Measurements from ENCODE around the gene CEP68.

Gene CEP68

DNA sequence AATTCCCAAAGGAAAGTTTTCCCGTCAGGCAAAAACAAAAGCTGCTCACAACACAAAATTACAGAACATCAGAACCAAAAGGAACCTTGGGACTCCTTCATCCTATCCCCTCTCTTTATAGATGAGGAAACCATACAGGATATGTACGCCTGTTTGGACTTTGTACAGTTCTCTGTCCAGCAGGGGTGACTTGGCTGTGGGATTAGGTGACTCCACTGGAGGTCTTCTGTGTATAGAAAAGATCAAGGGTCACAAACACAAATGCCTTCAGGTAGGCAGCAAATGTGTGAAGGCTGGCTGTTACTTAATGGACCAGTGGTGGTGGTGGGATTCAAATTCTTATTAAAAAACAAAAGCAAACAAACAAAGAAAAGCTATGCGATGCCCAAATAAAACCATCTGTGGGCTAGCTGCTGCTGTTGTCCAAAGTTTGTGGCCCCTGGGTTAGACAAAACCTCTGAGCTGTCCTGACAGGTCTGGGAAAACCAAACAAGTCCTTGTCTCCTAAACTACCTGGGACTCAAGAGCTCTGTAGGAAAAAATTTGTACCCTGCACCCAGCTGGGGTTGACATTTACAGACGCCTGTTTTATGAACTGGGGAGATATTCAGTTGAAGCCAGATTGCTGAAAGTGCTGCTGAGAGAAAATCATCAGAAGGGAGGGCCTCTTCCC, 1.3 kb upstream of the CEP68 start:
- in situ Hi-C loops (cut with MboI; ENCODE audit: low sequenced_read_pairs) = no loop called here

DNA sequence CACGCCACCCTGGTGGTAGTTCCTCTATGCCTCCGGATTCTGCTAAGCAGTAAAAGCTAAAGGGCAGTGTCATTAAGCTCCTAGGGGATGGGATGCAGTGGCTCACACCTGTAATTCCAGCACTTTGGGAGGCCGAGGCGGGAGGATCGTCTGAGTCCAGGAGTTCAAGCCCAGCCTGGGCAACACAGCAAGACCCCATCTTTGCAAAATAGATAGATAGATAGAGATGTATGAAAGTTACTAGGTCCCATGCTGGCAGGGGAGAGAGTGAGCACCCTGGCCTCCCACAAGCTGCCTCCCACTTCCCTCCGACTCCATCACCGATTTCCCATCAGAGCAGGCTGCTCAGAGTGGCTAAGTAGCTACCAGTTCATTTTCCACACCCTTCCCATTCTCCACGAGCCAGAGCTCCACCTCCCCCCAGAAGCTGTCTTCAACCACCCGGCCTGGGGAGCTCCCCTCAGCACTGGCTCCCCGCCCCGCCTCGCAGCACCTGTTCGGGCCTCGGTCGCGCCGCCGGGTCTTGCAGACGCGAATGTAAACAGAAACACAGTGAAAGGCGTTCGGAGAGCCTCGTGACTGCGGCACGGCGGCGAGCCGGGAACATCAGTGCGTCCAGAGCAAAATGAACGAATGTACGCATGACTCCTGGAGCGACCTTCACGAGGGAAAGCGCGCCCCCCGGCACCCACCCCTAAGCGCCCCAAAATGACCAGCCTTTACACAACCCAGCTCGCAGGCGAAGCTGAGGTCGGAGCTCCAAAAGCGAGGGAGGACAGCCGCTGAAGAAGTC, 598 bp upstream of the CEP68 start:
- in situ Hi-C loops (cut with MboI; ENCODE audit: low sequenced_read_pairs) = no loop called here

DNA sequence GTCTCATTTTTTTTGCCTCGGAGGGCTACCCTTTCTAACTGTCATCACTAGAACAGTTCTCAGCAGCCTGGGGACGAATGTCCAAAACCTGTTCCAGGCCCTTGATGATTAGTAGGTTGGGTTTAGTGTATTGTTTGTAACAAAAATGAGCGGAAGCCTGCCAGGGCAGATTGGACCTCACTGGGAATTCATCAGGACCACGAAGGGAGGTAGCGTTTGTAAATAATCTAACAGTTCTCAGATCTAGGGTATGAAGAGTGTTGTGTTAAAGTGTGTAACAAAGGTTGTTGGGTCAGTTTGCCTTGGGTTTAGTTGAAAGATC, 799 bp downstream of the CEP68 start:
- in situ Hi-C loops (cut with MboI; ENCODE audit: low sequenced_read_pairs) = no loop called here

DNA sequence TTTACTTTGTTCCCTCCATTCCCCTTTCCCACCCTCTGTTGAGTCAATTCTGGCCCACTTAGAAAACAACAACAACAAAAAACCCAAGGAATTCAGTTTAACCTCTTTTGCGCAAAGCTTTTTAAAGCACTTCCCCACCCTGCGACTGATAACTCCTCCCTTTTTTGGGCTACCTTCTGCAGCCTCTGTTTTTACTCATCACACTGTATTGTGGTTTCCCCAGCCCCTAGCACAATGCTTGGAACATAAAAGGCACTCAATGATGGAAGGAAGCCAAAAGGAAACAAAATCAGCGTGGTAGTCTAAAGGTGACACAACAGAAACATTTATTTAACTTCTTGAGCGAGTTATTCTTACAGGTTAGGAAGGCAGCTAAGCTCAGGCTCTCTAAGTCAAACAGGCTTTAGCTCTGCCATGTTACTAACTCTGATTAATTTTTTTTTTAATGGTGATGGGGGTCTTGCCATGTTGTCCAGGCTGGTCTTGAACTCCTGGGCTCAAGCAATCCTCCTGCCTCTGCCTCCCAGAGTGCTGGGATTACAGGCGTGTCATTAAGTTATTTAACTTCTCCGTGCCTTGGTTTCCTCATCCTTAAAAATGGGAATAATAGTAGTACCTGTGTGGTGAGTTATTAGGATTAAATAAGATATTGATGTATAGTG, 1.3 kb downstream of the CEP68 start:
- in situ Hi-C loops (cut with MboI; ENCODE audit: low sequenced_read_pairs) = no loop called here

DNA sequence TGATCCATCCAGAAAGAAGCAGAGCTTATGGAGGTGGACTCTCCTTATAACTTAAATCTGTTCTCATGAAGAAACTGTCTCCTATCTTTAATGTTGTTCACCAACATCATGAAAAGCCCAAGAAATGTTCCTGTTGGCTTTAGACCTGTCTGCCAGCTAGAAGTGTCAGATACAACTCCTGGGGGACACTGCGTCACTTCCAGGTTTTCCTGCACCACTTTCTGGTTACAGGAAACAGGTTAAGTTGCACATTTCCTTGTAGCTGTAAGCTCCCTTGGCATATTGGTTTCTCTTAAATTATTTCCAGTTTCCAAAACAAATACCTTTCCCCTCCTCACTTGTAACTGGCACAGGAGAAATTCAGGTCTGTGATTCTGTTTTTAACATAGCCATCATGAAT, 2.9 kb downstream of the CEP68 start:
- in situ Hi-C loops (cut with MboI; ENCODE audit: low sequenced_read_pairs) = no loop called here

DNA sequence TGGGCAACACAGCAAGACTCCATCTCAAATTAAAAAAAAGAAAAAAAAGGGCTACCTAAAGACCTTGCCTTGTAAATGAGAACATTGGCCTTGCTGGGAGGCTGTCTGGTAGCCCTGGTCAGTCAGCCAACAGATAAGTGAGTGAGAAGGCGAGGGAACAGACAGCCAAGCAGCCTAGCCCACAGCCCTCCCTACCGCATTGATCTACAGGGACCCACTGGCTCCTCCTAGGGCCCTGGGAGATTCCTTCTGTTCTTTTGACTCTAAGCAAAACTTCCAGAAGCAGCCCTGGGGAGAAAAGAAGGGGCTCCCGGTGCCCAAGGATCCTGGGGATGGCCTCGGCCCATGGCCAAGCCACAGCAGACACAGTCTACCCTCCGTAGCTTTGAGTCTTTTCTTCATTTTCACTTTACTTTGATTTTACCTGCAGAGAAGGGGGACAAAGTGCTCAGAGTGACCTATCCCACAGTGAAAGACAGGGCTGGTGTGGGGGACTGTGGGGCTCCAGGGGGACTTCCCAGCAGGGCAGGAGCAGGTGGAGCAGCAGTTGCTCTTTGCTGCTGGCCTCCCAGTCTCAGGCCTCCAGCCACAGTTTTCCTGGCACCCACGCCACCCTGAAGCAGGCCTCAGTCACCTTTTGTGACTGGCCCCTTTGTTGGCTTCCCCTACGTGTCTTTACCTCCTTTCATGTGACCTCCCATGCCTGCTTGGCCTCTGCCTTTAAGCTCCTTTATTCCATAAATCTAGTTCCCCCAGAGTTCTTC, 5.1 kb downstream of the CEP68 start:
- in situ Hi-C loops (cut with MboI; ENCODE audit: low sequenced_read_pairs) = no loop called here

DNA sequence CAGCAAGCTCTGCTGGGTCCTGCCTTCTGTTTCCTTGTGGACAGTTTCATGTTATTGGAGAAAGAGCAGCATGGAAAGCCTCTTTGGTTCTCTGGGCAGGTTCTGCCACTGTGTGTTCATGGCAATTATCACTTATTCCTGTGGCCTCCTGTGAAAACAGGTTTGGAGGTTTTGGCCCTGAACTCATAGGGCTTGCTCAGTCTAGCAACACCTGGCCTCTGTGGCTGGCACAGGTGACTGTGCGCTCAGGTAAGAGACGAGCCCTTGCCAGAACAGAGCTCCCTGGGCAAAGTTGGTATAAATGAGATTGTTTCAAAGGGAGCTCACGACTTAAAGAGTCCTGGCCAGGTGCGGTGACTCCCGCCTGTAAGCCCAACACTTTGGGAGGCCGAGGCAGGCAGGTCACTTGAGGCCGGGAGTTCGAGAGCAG, 5.7 kb downstream of the CEP68 start:
- in situ Hi-C loops (cut with MboI; ENCODE audit: low sequenced_read_pairs) = no loop called here

DNA sequence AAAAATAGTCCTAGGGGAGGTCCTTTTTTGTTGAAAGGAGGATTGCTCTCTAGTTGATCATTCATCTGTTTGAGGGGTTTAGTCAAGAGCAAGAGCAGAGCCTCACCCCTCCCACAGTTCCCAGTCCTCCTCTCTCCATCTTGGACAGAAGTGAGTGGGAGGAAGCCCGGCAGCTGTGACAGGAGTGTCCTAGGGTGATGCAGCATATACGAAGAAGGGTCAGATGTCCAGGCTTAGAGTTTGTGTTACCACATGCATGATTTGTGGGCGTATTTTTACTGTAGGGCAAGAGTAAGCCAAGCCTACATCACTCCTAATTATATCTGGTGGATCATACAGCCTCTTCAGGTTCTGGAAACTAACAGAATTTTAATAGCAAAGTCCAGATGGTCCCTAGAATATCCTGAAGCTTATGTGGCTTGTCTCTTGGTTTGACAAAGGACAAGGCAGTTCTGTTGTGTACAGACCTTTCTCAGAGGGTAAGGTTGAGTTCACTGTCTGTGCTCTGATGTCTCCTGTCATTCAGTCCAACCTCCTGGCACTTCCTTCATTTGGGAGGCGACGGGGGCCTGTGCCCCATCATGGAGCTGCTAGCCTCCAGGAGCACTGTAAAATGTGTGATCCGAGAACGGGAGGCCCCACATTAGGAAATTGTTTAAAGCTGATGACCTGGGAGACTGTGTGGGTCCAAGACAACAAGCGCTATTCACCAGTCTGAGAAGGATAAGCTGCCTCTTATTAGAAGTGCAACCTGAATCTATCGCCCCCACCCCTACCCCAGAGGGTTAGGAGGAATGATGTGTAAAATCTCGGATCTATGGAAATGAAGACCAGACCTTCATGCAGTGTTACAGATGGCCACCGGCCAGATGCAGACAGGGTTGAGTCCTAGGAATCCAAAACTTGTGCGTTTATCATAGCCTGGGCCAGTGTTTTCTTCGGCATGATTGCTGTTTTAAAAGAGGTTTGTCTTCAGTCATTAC, 6.9 kb downstream of the CEP68 start:
- in situ Hi-C loops (cut with MboI; ENCODE audit: low sequenced_read_pairs) = no loop called here

DNA sequence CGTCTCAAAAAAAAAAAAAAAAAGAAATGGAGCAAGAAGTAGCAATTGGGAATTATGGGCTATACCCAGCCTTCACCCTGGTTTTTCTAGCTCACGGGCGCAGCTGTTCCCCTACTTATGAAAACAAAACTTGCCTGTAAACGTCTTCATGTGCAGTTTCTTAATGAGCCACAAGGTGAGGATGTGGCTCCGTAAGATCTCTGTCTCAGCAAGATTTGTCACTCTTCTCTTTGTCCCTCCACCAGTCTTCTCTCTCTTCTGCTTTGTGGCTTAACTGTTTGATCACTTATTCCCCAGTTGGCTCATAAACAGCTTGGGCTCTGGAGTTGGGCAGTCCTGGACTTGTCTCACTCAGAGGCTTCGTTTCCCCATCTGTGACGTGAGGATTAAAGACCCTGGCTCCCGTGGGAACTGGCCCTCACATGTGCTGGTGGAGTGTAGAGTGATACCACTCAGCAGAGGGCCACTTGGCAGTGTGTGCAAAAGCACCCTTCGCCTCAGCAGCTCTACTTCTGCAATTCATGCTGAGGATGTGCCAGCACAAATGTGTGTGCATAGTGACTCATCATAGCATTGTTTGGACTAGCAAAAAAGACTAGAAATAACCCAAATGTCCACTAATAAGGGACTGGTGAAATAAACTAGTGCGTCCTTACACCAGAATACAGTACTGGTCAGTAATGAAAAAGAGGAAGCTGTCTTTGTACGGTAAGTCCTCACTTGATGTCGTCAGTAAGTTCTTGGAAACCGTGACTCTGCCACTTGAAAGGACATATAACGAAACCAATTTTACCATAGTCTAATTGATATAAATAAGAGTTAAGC, 8.7 kb downstream of the CEP68 start:
- in situ Hi-C loops (cut with MboI; ENCODE audit: low sequenced_read_pairs) = no loop called here

DNA sequence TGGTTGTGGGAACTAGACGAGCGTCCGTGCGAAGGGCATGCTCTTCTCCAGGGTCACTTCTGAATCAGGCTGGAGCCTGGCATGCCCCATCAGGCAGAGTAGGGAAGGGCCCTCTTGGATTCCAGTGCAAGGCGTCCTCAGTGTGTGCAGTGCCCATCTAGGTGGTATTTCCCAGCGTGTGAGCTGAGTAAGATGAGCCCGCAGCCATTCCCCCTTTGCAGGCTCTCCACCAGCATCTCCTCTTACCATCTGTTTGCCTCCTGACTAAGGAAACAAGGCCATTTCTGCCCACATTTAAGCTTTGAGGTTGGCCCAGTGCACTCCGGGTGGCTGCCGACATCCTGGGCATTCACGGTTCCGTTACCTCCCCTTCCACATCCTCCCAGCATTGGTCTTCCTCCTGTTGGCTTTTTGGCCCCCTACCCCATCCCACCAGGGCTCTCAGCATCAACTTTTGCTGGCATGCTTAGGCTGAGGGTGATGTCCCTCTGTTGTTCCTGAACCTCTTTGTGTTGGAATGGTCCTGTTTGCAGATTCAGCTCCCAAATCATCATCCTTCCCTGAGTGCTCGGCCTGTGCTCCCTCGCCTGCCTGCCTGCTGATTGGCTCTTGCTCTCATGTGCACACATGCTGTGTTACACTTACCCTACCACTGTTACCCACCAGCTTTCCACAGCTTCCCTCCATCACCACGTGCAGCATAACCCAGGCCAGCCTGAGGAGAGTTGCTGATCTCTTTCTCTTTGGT, 11.8 kb downstream of the CEP68 start:
- in situ Hi-C loops (cut with MboI; ENCODE audit: low sequenced_read_pairs) = no loop called here

DNA sequence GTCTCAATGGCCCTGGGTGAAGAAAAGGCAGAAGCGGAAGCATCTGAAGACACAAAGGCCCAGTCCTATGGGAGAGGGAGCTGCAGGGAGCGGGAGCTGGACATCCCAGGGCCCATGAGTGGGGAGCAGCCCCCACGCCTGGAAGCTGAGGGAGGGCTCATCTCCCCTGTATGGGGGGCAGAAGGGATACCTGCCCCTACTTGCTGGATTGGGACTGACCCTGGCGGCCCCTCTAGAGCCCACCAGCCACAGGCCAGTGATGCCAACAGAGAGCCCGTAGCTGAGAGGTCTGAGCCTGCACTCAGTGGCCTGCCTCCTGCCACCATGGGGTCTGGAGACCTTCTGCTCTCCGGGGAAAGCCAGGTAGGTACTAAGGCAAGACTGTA, 13.2 kb downstream of the CEP68 start:
- in situ Hi-C loops (cut with MboI; ENCODE audit: low sequenced_read_pairs) = no loop called here

DNA sequence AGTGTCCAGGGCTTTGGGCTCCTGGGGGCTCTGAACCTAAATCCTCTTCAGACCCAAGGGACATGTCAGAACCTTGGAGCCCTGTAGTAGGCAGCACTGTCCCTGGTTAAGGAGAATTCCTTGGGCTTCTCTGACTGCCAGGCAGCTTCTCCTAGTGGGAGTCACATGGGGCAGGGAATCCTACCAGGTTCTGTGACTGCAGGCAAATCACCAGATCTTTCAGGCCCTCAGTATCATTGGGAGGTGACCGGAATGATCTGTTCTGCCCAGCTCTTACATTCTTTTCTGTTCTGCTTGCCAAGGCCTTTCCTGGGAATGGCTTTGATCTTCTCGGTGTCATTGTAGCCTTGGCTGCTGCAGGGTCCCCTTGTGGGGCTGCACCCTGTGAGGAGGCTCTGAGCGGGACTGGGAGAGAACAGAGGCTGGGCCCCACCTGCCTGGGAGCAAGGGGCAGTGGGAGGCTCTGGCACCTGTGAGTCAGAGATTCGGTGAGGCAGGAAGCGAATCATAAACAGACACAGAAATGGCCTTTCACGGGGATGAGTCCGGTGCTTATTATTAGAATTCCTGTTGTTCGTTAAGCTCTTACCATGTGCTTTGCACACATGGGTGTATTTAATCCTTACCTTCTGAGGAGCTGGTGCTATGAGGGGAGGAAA, 14.1 kb downstream of the CEP68 start:
- in situ Hi-C loops (cut with MboI; ENCODE audit: low sequenced_read_pairs) = no loop called here

DNA sequence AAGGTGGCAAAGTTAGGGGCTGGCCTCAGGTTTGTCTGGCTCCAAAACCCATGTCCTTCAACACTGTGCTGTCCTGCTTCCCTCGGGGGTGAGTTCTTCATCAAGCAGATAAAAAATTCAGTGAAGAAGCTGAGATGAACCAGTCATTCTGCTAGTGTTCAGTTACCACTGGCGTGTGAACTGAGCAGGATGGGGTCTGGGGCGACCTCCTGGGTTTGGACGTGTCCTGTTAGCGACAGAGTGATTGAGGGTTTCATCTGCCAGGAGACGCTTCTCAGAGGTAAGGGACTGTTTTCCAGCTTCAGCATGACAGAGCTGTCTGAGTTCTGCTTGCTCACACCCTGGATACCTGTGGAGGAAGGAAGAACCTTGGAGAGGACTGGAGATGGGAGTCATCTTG, 14.6 kb downstream of the CEP68 start:
- in situ Hi-C loops (cut with MboI; ENCODE audit: low sequenced_read_pairs) = no loop called here

DNA sequence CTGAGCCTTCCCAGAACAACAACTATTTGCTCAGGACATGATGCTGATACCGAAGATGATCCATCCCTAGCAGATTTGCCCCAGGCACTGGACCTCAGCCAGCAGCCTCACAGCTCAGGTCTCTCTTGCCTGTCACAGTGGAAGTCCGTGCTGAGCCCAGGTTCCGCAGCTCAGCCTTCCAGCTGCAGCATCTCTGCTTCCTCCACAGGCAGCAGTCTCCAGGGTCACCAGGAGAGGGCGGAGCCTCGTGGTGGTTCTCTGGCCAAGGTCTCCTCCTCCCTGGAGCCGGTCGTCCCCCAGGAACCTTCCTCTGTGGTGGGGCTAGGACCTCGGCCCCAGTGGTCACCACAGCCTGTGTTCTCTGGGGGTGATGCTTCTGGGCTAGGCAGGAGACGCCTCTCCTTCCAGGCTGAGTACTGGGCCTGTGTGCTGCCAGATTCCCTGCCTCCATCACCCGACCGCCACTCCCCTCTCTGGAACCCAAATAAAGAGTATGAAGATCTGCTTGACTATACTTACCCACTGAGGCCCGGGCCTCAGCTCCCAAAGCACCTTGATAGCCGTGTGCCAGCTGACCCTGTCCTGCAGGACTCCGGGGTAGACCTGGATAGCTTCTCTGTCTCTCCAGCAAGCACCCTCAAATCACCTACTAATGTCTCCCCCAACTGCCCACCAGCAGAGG, 15.4 kb downstream of the CEP68 start:
- in situ Hi-C loops (cut with MboI; ENCODE audit: low sequenced_read_pairs) = no loop called here

DNA sequence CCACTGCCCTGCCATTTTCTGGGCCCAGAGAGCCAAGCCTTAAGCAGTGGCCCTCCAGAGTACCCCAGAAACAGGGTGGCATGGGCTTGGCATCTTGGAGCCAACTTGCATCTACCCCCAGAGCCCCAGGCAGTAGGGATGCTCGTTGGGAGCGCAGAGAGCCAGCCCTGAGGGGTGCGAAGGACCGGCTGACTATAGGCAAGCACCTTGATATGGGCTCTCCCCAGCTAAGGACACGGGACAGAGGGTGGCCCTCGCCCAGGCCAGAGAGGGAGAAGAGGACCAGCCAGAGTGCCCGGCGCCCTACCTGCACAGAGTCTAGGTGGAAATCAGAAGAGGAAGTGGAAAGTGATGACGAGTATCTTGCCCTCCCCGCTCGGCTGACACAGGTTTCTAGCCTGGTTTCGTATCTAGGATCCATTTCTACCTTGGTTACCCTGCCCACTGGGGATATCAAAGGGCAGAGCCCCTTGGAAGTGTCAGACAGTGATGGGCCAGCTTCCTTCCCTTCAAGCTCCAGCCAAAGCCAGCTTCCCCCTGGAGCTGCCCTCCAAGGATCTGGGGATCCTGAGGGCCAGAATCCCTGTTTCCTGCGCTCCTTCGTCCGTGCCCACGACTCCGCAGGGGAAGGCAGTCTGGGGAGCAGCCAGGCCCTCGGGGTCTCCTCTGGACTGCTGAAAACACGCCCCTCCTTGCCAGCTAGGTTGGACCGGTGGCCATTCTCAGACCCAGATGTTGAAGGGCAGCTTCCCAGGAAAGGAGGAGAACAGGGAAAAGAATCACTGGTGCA, 16.2 kb downstream of the CEP68 start:
- in situ Hi-C loops (cut with MboI; ENCODE audit: low sequenced_read_pairs) = no loop called here

DNA sequence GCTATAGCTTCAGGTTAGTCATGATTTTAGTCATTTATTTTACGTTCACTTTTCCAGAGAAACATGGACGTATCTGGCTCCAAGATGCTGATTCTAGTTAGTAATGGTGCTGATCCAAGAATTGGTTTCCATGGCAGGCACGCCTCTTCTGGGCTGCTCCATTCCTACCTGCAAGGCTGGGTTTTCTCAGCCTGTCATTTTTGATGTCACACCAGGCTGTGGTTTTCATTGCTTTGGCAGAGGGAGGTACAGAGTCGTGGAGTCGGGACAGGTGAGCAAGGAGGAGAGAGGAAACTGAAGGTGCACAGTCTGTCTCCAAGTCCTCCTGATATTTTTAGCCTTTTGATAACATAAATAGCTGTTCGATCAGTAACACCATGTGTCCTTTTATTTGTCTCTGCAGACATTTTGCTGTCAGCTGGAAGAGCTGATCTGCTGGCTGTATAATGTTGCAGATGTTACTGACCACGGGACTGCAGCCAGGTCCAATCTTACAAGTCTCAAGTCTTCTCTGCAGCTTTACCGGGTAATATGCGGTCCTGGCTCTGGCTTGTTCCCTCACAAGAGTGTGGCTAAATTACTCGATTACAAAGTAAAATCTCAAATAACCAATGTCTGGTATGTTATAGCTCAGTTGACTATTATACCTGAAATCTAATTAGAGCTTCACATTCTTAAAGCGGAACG, 17.8 kb downstream of the CEP68 start:
- in situ Hi-C loops (cut with MboI; ENCODE audit: low sequenced_read_pairs) = no loop called here

All from hTERT RPE-1 (cell line).